Measurements from ENCODE around the gene POLR2E. TPM values are rescaled to one million over a fixed set of nuclear protein-coding genes. Genes with fewer than 3 reads are reported as not detected.
A peak's percentile ranks its signal among the peaks of the same experiment; 100 is the strongest.

The POLR2E gene
- total and polyA plus RNA-seq, 9 of the 15 experiments (the other 6 are each of a cell fraction or from before 2014, with no cell fraction given): 3.4 to 413 (median 244) TPM

DNA sequence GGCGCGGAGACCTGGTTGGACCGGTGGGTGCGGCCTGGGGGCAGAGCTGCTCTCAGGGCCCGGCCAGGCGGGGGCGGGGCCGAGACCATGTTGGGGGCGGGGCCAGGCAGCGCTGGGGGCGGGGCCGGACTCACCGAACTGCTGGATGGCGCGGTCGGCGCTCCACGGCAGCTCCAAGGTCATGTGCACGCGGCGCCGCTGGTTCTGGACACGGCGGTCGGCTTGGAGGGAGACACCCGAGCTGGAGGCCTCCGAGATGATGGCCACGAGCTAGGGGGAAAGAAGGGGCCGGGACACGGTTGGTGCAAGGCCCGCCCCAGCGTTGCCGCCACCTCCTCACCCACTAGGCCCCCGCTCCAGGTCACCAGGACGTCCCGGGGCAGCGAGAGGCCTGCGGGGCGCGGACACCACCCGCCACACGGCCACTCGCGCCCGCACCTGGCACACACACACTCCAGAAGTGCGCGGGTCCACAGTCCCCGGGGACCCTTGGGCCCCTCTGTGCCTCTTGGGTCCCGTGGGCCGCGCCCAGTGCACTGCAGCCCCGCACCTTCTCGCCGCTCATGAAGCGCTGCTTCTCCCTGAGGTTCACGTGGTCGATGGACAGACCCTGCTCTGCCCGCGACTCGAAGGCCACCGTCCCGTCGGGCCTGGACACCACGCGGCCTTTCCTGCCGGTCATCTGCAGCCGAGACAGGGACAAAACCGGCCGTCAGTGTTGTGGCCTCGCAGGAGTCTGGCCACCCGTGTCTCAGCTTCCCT is 17.3 kb upstream of the POLR2E start (continued):
- TF ChIP-seq, protein P1, sequence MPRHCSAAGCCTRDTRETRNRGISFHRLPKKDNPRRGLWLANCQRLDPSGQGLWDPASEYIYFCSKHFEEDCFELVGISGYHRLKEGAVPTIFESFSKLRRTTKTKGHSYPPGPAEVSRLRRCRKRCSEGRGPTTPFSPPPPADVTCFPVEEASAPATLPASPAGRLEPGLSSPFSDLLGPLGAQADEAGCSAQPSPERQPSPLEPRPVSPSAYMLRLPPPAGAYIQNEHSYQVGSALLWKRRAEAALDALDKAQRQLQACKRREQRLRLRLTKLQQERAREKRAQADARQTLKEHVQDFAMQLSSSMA (CRISPR knock-in tag; IDR thresholded peaks at IDR 0.05): no peak
- TF ChIP-seq, protein P2, sequence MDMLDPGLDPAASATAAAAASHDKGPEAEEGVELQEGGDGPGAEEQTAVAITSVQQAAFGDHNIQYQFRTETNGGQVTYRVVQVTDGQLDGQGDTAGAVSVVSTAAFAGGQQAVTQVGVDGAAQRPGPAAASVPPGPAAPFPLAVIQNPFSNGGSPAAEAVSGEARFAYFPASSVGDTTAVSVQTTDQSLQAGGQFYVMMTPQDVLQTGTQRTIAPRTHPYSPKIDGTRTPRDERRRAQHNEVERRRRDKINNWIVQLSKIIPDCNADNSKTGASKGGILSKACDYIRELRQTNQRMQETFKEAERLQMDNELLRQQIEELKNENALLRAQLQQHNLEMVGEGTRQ (CRISPR knock-in tag; IDR thresholded peaks at IDR 0.05): peak; percentile 21; the same call in 1 of the 2 replicates
- TF ChIP-seq SP2 (IDR thresholded peaks at IDR 0.05; ENCODE audit: extremely low read depth, low read depth, low read length, poor library complexity, severe bottlenecking) (peak; percentile 4), POLR2AphosphoS5 (IDR thresholded peaks at IDR 0.05; ENCODE audit: control insufficient read depth, insufficient read depth, low read depth, low read length) (no peak), ZNF79 (CRISPR knock-in tag; IDR thresholded peaks at IDR 0.05; ENCODE audit: low read depth) (no peak), TCF3 (CRISPR knock-in tag; IDR thresholded peaks at IDR 0.05) (no peak), TCFL5 (CRISPR knock-in tag; conservative IDR thresholded peaks at IDR 0.05) (no peak)
- TF ChIP-seq, protein P3, sequence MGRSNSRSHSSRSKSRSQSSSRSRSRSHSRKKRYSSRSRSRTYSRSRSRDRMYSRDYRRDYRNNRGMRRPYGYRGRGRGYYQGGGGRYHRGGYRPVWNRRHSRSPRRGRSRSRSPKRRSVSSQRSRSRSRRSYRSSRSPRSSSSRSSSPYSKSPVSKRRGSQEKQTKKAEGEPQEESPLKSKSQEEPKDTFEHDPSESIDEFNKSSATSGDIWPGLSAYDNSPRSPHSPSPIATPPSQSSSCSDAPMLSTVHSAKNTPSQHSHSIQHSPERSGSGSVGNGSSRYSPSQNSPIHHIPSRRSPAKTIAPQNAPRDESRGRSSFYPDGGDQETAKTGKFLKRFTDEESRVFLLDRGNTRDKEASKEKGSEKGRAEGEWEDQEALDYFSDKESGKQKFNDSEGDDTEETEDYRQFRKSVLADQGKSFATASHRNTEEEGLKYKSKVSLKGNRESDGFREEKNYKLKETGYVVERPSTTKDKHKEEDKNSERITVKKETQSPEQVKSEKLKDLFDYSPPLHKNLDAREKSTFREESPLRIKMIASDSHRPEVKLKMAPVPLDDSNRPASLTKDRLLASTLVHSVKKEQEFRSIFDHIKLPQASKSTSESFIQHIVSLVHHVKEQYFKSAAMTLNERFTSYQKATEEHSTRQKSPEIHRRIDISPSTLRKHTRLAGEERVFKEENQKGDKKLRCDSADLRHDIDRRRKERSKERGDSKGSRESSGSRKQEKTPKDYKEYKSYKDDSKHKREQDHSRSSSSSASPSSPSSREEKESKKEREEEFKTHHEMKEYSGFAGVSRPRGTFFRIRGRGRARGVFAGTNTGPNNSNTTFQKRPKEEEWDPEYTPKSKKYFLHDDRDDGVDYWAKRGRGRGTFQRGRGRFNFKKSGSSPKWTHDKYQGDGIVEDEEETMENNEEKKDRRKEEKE (IDR thresholded peaks at IDR 0.05; ENCODE audit: borderline replicate concordance in 1 of 2, control insufficient read depth in 1 of 2, low read depth in 2 of 2, low read length in 1 of 2): no peak
- TF ChIP-seq, protein P4, sequence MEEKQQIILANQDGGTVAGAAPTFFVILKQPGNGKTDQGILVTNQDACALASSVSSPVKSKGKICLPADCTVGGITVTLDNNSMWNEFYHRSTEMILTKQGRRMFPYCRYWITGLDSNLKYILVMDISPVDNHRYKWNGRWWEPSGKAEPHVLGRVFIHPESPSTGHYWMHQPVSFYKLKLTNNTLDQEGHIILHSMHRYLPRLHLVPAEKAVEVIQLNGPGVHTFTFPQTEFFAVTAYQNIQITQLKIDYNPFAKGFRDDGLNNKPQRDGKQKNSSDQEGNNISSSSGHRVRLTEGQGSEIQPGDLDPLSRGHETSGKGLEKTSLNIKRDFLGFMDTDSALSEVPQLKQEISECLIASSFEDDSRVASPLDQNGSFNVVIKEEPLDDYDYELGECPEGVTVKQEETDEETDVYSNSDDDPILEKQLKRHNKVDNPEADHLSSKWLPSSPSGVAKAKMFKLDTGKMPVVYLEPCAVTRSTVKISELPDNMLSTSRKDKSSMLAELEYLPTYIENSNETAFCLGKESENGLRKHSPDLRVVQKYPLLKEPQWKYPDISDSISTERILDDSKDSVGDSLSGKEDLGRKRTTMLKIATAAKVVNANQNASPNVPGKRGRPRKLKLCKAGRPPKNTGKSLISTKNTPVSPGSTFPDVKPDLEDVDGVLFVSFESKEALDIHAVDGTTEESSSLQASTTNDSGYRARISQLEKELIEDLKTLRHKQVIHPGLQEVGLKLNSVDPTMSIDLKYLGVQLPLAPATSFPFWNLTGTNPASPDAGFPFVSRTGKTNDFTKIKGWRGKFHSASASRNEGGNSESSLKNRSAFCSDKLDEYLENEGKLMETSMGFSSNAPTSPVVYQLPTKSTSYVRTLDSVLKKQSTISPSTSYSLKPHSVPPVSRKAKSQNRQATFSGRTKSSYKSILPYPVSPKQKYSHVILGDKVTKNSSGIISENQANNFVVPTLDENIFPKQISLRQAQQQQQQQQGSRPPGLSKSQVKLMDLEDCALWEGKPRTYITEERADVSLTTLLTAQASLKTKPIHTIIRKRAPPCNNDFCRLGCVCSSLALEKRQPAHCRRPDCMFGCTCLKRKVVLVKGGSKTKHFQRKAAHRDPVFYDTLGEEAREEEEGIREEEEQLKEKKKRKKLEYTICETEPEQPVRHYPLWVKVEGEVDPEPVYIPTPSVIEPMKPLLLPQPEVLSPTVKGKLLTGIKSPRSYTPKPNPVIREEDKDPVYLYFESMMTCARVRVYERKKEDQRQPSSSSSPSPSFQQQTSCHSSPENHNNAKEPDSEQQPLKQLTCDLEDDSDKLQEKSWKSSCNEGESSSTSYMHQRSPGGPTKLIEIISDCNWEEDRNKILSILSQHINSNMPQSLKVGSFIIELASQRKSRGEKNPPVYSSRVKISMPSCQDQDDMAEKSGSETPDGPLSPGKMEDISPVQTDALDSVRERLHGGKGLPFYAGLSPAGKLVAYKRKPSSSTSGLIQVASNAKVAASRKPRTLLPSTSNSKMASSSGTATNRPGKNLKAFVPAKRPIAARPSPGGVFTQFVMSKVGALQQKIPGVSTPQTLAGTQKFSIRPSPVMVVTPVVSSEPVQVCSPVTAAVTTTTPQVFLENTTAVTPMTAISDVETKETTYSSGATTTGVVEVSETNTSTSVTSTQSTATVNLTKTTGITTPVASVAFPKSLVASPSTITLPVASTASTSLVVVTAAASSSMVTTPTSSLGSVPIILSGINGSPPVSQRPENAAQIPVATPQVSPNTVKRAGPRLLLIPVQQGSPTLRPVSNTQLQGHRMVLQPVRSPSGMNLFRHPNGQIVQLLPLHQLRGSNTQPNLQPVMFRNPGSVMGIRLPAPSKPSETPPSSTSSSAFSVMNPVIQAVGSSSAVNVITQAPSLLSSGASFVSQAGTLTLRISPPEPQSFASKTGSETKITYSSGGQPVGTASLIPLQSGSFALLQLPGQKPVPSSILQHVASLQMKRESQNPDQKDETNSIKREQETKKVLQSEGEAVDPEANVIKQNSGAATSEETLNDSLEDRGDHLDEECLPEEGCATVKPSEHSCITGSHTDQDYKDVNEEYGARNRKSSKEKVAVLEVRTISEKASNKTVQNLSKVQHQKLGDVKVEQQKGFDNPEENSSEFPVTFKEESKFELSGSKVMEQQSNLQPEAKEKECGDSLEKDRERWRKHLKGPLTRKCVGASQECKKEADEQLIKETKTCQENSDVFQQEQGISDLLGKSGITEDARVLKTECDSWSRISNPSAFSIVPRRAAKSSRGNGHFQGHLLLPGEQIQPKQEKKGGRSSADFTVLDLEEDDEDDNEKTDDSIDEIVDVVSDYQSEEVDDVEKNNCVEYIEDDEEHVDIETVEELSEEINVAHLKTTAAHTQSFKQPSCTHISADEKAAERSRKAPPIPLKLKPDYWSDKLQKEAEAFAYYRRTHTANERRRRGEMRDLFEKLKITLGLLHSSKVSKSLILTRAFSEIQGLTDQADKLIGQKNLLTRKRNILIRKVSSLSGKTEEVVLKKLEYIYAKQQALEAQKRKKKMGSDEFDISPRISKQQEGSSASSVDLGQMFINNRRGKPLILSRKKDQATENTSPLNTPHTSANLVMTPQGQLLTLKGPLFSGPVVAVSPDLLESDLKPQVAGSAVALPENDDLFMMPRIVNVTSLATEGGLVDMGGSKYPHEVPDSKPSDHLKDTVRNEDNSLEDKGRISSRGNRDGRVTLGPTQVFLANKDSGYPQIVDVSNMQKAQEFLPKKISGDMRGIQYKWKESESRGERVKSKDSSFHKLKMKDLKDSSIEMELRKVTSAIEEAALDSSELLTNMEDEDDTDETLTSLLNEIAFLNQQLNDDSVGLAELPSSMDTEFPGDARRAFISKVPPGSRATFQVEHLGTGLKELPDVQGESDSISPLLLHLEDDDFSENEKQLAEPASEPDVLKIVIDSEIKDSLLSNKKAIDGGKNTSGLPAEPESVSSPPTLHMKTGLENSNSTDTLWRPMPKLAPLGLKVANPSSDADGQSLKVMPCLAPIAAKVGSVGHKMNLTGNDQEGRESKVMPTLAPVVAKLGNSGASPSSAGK (IDR thresholded peaks at IDR 0.05): peak; percentile 75

Measured in K562 (cell line).